Renal cortical epithelial cell (primary cell): ENCODE measurements around the gene COBLL1. TPM values are rescaled to one million over a fixed set of nuclear protein-coding genes. Genes with fewer than 3 reads are reported as not detected.
A peak's percentile ranks its signal among the peaks of the same experiment; 100 is the strongest.

Experiments
- DNase-seq: peaks from one replicate; pipeline ENCODE4 v3.0.0-alpha.2; 2011; ENCODE audit warnings: low read depth
- total RNA-seq: library from RNA; depleted of rRNA; stranded (reverse); fragments of >200 nt; gene quantifications from 2 replicates; pipeline ENCODE4 v1.2.3, GENCODE V29; 2014

Gene COBLL1
- total RNA-seq, 1 donor from 2014 or later: 117 TPM

DNA sequence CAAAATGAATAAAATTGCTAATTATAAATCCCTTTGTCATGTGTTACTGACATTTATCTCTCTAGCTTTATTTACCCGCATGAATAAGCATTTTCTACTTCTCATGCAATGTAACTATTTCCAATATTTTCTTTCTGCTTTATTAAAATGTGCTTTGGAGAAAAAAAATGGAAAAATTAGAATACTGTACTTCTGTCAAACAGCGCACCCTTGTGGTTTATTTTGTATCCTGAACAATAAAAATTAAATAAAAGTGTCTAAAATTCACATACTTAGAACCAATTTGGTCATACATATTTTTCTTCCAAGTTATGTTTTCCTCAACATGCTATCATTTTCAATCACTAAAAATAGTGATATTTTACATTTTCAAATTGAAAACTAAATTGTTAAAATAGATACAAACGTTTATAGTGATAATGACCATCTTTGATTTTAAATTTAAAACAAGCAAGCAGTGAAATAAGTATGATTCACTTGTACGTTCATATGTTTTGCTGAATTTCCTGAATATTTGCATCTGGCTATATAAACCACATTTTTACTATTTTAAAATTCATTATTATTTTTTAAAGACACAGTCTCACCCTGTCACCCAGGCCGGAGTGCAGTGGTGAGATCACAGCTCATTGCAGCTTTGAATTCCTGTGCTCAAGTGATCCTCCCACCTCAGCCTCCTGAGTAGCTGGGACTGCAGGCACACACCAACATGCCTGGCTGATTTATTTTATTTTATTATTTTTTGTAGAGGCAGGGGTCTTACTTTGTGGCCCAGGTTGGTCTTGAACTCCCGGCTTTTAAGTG is 124.4 kb downstream of the COBLL1 start:
- DNase-seq: no peak

DNA sequence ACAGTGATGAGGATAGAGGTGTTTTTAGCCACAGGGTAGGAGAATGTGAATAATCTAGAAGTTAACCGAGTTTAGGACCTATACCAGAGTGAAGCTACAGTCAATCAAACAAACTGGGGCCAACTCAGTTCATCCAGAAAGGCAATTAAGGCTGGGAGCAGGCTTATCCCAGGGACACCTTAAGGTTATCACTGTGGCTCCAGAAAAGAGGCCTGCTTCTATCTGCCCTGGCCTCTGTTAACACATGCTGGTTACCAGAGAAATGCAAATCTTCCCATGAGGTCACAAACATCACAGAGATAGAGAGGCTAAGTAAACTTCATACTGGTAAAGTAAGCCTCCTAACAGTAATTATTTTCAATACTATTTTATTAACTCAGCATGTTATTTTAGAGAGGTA is 127.2 kb downstream of the COBLL1 start:
- DNase-seq: no peak

DNA sequence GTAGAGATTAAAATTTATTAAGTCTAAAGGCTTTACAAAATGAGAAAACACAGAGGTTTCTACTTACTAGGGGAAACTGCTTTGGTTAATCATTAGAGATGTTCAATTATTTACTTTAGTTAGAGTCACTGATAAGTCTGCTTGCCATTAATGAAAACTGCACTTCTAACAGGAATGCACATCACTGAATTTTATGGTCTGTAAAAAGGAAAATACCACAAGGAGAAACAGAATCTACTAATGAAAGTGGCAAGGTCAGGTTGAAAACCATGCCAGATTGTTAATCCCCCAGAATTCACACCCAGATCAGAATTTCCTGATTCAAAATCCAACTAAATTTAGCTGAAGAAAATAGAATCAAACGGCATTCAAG is 129.9 kb downstream of the COBLL1 start:
- peak; percentile 100 for DNase-seq

DNA sequence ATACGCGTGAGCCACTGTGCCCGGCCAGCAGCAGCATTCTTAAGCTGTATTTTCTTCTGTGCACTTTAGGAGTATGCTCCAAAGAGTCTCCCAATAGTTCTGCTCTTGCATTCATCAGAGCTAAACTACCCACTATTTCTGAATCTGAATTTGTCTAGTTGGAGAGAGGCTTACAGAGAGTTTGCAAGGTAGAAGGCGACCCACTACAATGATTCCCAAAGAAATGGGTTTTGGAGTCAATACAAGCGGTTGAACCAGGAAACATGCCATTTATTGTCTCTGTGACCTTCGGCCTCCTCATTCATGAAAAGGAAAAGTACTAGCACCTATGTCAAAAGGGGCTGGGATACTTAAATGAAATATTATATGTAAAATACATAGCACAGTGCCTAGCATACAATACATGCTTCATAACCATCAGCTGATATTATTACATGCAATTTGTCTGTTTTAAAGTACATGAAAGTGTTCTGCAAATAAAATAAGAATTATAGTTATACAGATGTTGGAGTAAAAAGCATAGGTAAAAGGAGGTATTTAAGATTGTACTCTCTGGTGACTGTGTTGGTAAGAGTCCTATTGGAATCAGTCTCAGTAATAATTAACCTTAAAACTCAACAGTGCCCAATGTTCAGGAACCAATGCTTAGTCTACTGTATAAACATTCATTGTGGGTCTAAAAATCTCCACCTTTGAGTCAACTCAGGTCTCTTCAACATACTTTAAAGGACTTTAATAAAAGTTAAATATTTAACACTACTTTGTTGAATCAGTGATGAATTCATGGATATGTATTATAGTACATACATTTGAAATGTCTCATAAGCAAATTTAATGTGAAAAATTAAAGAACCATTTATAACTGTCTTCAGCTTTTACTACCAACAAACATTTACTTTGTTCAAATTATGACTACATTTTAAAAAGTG is 130.5 kb downstream of the COBLL1 start:
- DNase-seq: peak; percentile 99

DNA sequence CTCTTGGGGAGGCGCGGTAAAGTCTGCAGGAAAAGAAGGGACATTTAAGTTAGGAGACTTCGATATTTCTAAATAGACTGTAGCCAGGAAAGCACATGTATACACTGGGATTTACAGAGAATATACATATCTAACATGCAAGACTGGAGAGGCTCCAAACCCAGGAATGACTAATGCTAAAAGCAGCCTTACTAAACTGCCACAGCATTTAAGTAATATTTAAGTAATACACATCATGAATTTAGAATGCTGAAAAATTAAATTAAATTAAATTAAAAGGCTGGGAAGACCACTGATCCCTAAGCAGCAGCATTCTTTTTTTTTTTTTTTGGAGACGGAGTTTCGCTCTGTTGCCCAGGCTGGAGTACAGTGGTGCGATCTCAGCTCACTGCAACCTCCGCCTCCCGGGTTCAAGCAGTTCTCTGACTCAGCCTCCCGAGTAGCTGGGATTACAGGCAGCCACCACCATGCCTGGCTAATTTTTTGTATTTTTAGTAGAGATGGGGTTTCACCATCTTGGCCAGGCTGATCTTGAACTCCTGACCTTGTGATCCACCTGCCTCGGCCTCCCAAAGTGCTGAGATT is 131.3 kb downstream of the COBLL1 start:
- DNase-seq: peak; percentile 56

DNA sequence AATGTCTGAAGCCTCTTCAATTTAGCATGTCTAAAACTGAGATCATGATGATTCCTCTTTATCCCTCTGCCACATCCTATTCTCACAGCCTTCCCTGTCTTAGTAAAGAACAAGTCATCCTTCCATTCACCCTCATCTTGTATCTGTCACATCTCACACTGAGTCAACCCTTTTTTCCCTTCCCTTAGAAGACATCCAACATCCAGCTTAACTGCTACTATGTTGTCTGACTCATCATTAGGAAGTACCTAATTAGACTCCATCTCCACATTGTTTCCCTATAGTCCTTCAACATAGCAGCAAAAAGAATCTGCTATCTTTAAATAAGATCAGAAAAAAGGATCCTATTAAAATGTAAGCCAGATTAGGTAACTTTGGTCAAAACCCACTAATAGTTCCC is 135.1 kb downstream of the COBLL1 start:
- DNase-seq: peak; percentile 85

DNA sequence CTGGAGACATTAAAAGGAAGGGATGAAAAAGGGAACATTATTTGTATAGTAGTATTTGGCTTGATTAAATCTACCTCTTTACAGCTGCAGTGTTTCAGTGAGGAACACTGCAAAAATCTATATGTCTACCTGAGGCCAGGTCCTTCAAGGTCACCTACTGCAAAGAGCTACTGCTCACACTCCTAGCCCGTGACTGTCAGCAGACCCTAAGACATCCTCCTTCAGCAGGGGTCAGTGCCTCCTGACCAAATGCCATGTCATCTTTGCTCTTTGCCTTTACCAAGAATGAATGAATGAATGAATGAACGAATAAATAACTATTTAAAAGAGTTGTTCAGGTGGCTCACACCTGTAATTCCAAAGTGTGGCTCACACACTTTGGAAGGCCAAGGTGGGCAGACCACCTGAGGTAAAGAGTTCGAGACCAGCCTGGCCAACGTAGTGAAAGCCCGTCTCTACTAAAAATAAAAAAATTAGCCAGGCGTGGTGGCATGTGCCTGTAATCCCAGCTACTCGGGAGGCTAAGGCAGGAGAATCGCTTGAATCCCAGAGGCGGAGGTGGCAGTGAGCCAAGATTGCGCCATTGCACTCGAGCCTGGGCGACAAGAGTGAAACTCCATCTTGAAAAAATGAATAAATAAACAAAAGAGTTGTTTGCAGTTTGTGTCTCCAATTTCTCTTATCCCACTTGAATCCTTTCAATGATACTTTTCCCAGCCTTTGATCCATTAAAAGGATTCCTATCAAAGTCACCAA is 136.0 kb downstream of the COBLL1 start:
- no peak for DNase-seq

DNA sequence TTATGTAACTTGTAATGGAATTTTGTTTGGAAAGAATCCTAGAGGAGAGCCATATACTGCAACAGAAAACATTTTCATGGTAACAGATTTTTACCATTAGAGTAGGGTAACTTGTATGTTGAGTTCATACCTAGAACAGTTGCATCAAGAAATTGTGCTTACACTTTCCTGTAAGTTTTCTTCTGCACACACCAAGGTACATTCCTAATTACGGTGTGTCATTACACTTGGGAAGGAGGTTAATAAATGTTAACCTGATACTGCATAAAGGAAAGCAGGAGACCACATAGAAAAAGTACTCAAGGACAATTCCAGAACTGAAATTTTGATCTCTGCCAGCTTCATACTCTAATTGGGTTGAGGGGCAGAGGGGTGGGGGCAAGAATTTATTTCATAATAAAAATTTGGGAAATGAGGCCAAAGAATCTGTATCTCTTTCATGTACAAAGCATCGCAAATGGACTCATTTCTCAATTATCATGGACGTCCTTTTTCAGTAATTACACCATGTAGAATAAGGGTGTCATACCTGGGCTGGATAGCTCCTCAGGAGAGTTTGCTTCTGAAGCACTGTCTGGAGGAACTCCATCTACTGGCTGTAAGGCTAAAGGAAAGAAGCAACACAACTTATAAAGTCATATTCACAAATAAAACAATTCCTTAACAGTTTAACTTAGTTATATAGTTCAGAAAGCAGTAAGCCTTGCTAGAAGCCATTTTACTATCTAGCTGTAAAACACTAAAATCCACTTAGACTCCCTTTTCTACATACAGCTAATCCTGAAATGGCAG is 137.5 kb downstream of the COBLL1 start:
- no peak for DNase-seq

DNA sequence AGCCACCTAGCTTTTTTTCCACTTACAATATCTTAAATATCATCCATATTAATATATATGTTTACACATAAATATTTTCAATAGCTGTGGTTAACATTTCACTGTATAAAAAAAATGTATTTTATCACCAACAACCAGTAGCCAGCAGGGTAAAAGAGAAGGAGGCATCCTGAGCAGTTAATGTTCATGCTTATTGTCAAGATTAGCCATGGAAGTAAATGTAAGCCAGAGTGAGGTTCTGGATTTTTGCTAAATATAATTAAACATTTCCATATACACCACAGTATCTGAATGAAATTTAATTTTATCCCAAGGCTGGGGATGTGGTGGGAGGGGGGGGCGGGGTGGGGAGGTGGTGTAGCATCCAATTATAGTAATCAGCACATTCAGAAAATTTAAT is 140.1 kb downstream of the COBLL1 start:
- no peak for DNase-seq

DNA sequence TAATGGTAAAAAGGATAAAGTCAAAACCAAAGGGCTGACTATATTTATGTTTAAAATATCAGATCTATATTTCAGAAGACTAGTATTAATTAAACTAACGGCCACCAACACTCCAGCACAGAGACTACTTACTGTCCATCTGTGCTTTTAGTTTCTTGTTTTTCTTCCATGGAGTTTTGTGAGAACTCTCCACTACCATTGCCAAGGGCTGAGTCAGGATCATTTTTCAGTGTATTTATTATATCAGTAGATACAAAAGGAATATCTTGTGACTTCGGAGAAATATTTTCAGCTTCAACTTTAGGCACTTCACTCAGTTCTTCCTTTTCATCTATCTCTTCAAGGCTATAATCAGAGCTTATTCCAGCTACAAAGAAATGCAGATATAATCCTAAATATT is 141.2 kb downstream of the COBLL1 start:
- no peak for DNase-seq

DNA sequence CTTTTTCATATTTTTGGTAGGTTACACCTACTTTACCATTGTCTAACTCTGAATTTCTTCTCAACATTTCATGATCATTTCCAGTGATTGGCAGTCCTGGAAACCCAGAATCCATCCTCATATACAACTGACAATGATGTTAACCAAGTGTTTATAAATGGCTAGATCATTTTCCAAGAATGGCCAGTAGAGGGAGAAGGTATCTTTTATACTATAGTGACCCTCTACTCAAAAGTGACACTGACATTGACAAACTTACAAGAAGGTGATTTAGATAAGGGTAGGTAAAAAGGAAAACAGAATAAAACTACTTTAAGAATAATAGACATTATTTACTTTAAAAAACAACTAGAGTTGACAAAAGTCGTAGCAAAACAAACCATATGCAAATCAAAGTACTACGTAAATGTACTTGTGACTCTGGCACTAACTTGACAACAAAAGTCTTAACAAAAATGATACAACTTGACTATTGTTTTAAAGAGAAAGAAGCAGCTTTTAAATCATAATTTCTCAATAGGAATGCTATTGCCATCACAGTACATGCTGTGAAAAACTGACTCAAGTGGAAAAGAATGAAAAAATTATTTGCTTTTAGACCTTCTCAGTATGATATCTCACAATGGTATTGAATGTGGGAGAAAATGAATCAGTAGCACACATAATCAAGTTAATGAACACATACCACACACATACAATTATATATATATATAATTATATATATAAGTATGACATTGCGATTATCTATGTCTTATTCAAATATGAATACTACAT is 143.7 kb downstream of the COBLL1 start:
- peak; percentile 46 for DNase-seq

DNA sequence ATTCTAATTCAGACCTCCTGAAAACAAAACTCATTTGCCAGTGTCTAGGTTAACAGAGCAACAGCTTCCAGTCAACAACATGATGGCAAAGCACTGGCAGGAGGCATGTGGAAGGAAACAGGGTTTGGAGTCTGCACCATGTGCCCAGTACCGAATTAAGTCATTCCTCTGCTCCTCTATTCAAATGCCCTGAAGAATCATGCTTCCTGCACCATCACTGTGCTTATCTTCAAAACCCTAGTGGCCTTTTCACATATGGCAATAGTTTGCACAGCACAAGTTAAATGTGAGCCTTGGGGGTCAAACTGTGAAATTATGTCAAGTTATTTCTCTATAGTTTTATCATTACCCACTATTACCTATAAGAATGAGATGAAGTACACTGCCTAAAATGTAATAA is 145.0 kb downstream of the COBLL1 start:
- no peak for DNase-seq

DNA sequence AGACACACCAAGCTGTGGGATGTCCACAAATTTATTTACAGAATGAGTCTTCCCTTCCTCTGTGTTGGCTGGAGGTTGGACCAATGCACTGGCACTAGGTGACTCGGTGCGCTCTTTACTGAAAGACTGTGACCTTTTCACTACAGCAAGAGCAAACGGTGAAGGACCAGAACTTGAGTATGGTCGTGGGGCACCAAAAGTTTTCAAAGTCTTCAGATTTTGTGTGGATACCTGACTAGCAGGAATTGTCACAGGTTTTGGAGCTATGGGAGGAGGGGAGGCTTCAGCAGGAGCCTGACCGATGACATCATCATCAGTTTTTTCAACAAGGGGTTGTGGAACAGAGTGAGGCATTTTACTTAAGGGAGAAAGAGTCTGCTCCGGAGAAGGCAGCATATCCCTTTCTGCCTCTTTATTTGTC is 147.3 kb downstream of the COBLL1 start:
- DNase-seq: no peak

DNA sequence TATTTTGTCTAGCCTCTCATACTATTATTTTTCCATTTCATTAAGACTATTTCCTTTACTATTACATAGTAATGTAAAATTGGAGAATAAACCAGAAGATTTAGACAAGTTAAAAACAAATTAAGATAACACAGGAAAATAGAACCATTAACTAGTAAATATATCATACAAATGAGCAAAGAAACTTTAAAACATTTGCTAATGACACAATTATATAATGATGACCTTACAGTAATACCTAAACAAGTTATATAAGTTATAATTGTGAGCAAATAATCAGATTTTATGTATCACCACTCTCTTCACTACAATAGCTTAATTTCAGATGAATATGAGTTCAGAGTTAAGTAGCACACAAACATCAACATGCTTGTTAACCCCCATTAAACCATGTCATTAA is 147.8 kb downstream of the COBLL1 start:
- no peak for DNase-seq

DNA sequence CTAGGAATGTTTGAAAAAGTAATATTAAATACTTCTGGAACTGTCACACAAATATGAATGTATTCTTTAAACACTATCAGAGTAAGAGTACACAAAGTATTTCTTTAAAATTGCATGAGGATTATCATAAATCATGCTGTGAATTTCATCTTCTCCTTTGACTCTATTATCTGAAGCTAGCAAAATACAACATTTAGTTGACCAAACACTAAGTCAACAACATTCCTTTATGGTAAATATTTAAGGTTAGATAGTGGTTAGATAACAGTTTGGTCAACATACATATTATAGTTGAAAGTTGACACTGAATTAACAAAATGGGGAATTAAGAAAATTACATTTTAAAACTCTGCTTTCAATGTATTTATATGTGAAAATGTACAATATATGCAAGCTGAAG is 148.2 kb downstream of the COBLL1 start:
- no peak for DNase-seq

DNA sequence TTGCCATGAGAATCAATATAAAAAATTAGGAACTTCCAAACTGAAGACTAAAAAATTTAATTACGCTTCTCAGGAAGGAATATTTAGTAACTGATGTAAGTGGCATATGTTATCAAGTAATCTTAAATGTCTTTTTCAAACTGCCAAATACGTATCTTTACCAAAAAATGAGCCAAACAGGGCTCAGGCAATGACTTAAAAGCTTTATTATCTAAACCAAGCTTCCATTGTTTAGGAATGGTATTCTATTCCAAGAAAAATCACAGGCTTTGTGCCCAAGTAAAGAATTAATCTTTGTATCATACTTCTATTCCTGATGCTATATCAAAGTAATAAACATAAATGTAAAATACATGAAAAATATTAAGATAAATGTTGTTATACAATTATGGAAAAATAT is 148.7 kb downstream of the COBLL1 start:
- no peak for DNase-seq

DNA sequence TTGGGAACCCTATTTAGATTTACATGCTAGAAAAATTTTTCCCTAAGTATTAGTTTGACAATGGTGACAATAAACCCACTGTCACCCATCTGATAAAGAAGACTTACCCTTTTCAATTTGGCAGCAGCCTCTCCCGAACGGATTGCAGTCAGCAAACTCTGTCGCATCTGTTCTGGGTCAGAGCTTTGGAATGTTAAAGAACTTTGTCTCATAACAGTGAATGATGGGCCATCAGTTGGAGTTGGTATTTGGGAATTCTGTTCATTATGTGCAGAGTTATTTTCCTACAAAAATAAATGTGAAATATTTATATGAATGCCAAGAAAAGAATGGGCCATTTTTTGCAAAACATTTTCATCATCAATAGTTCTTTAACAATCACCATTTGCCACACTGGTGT is 149.5 kb downstream of the COBLL1 start:
- no peak for DNase-seq

DNA sequence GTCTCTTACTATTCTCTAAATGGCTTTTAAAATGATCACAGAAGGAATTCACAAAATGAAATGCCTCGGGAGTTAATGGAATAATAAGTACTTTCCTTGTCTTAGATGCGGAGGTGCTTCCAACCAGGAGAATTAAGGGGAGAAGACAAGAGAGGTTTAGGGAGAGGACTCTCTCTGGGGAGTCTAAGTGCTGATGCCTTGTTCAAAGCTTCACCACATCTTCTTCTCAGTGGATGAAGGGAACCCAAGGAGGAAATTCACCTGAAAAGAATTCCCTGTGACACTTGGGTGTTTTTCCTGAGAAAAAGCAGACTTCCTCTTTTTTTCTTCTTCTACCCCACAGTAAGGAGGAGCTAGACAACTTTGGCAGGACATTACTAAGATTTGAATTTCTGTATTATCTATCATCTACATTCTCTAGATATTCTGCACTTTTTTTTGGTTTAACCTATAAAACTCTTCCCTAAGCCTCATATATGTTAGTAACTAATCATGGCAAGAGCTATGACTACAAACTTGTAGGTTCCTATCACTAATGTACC is 150.2 kb downstream of the COBLL1 start:
- DNase-seq: no peak

DNA sequence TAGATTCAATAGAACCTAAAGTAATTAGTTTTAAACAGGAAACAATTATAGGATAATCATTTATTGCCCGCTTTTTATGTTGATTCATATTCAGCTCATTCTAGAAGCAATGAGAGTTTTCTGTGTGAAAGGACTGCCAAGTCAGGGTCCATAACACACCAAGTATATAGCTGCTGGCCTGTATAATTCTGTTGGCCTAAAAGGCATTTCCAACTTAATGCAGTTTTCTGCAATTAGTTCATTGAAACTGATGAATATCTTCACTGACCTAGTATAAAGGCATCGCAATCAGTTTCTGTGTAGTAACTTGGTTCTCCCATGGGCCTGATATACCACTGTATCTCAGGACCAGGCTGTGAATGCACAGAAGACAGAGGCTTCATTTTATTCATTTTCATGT is 151.3 kb downstream of the COBLL1 start:
- DNase-seq: no peak

DNA sequence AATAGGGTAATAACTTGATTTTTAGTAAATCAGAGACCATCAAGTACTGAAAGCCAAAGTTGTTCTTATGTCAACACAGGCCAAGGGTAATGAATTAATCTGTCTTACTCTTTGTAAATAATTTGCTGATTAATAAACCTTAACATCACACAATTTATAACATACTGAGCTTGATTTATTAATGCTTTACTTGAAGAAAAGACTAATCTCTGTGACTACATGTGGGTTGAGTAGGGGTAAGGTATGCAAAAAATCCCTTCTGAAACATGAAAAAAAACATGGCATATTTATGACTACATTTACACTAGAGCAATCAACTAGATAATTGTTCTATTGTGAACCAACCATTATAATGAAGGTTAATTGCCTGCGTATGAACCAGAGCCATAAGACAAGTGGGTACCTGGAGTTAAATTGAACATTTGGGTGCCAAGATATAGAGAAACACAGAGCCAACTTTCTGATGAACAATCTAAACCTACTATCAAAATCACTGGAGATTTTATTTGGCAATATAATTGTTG is 152.7 kb downstream of the COBLL1 start:
- peak; percentile 66 for DNase-seq
